Measurements from ENCODE around the gene ROR2. TPM values are rescaled to one million over a fixed set of nuclear protein-coding genes. Genes with fewer than 3 reads are reported as not detected.

Gene ROR2
- total RNA-seq, 4 donors from 2014 or later, result 0.19 to 1.7 (median 0.38) TPM

DNA sequence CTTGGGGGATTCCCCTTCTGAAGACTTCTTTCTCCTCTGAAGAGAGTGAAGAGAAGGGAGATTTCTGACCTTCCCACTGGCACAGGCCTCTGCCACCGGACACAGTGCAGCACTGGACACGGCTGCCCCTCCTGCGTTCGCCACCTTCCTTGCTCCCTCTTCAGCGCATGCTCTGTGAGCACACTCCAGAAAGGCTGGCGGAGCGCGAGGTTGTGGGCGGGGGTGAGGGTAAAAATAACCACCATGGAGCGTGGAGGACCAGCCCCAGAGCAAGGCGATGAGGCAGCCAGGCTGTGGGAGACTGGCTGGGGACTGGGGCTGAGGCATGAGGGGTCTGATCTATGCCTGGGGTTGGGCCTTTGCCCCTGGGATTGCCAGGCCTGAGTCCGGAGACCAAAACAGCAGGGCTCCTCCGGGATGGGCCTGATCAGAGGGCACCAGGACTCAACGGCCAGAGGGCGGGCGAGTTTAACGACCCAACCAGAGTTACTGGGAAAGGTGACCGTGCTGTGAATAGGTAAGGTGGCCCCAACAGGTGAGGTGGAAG, 97.2 kb downstream of the ROR2 start:
- TF ChIP-seq, protein P1, sequence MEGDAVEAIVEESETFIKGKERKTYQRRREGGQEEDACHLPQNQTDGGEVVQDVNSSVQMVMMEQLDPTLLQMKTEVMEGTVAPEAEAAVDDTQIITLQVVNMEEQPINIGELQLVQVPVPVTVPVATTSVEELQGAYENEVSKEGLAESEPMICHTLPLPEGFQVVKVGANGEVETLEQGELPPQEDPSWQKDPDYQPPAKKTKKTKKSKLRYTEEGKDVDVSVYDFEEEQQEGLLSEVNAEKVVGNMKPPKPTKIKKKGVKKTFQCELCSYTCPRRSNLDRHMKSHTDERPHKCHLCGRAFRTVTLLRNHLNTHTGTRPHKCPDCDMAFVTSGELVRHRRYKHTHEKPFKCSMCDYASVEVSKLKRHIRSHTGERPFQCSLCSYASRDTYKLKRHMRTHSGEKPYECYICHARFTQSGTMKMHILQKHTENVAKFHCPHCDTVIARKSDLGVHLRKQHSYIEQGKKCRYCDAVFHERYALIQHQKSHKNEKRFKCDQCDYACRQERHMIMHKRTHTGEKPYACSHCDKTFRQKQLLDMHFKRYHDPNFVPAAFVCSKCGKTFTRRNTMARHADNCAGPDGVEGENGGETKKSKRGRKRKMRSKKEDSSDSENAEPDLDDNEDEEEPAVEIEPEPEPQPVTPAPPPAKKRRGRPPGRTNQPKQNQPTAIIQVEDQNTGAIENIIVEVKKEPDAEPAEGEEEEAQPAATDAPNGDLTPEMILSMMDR (IDR thresholded peaks at IDR 0.05; ENCODE audit: low read depth), result no peak

DNA sequence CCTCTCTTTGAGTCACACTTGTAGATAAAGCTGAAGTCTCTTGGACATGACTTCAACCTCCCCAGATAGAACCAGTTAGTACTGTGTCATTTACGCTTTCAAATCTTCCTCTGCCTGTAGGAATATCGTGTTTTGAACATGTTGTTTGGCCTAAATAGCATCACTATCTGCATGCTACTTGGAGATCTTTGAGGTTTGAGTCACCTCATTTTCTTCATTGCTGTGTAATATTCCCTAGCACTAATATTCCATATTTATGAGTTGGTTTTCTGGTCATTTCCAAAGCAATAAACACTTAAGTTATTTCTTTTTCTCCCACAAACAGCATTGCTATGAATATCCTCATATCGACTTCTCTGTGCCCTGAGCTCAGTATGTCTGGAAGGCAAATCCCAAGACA, 100.3 kb downstream of the ROR2 start:
- TF ChIP-seq, protein P1 (IDR thresholded peaks at IDR 0.05; ENCODE audit: low read depth), result no peak

DNA sequence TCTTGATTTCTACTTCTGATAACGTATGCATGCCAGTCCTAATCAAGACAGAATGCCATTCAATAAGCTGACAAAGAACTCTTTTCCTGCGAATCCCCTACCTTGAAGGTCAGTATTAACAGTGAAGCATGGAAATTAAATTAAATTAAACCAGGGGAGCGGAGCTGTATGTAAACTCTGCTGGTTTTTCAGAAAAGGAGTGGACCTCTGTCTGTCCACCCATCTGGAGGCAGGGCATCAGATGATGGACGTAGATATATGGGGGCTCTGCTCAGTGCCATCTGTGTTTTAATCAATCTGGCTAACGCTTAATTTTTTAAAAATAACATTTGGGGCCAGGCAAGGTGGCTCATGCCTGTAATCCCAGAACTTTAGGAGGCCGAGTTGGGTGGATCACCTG, 101.9 kb downstream of the ROR2 start:
- TF ChIP-seq, protein P1 (IDR thresholded peaks at IDR 0.05; ENCODE audit: low read depth), result no peak

DNA sequence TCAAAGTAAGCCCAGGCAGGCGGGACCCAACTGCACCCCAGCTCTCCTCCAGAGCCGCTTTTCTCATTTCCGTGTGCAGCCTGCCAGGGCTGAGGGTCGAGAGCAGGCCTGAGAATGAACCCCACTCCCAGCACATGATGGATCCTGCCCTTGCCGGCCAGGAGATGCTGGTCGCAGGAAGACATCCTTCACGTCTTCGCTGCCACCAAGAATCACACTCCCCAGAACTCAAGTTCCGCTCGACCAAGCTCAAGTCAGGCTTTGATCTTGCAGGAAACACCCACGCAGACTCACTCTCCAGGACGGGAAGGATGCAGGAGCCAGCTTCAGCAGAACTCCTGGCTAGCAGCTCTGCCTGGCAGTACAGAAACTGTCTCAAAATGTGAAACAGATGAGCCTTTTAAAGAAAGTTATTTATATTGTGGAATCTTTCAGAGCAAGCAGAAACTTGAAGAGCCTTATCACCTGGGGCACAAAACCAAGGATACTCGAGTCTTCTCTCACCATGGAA, 102.4 kb downstream of the ROR2 start:
- TF ChIP-seq, protein P1 (IDR thresholded peaks at IDR 0.05; ENCODE audit: low read depth), result no peak

GRCh38 chr9:91845879-91846278, 104.1 kb downstream of the ROR2 start:
- TF ChIP-seq, protein P1 (IDR thresholded peaks at IDR 0.05; ENCODE audit: low read depth), result no peak

DNA sequence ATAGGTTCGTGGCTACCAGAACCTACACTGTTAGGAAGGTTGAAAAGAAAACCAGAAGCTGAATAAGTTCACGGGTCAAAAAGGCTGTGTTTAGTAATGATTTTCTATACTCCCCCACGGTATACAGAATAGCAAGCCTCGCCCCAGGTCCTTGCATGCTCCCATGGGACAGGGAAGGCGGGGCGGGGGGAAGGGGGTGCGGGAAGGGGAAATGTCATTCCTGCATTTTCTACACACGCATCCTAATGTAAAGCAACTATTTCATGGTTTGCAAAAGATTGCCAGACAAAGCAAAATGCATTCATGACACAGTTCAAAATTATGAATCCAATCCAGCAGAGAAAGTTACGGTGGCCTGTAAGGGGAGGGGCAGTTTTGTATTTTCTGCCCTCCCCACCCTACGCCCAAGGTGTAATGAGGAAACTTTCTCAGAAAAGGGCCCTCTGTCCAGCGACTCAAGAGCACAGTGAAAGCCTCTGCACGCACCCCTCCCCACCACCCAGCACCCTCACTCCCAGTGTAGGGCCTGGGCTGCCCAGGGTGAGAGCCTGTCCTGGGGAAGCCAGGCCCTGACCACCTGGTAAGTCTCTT, 105.2 kb downstream of the ROR2 start:
- TF ChIP-seq, protein P1 (IDR thresholded peaks at IDR 0.05; ENCODE audit: low read depth), result no peak

- TF ChIP-seq, protein P1 (IDR thresholded peaks at IDR 0.05; ENCODE audit: low read depth), result no peak
These were observed 105.8 kb downstream of the ROR2 start for GRCh38 chr9:91844190-91844589.
